ENCODE data around the gene HNRNPUL1.

GRCh38 chr19:41234512-41235168 lies 29.5 kb upstream of the HNRNPUL1 start:
- TF ChIP-seq CTCF (optimal IDR thresholded peaks at IDR 0.05 in 1 of 3, IDR thresholded peaks at IDR 0.05 in 1 of 3, conservative IDR thresholded peaks at IDR 0.05 in 1 of 3; ENCODE audit: extremely low read depth in 1 of 3, insufficient read depth in 2 of 3, low read length in 3 of 3) (no peak), EZH2 (IDR thresholded peaks at IDR 0.05; ENCODE audit: low read length) (no peak)
